CD4-positive, alpha-beta T cell (primary cell): Measurements from ENCODE around the gene CD55. TPM values are rescaled to one million over a fixed set of nuclear protein-coding genes. Genes with fewer than 3 reads are reported as not detected.

Source experiments
- ATAC-seq: fragments of 200-7000 bp; cut with Tn5 transposase; one replicate; pipeline ENCODE4 v1.10.0; 2022; ENCODE audit warnings: mild to moderate bottlenecking; ENCODE audit not compliant: poor library complexity
- CTCF ChIA-PET: fragments of 350-600 bp; sonication (Branson Sonifier 250); formaldehyde crosslinking; loops from one replicate; lab custom pipeline; 2021; ENCODE audit warnings: antibody characterized with exemption, inconsistent platforms; lab: Charles Lee
- POLR2A ChIA-PET: fragments of 350-600 bp; sonication (Branson Sonifier 250); formaldehyde crosslinking; loops from one replicate; lab custom pipeline; 2021; ENCODE audit warnings: antibody characterized with exemption, inconsistent platforms; lab: Charles Lee
- DNase-seq, 14 experiments: peaks; one replicate each; pipeline ENCODE4 v3.0.0-alpha.2; 2013 to 2020; ENCODE audit warnings: mixed read lengths in 2 of 14
- H3K27ac ChIP-seq, 2 donors: one replicate each; pipeline versions ENCODE4 v1.5.1 to v1.7.0; 2013; ENCODE audit warnings: low read length in 2 of 2, low read depth in 1 of 2, mild to moderate bottlenecking in 1 of 2
- H3K27me3 ChIP-seq, 2 experiments: 1 replicate in 1 of 2; 2 replicates in 1 of 2; pipeline versions ENCODE4 v1.6.1 to v1.7.0; 2013; ENCODE audit warnings: low read length in 2 of 2, control low read depth in 1 of 2, mild to moderate bottlenecking in 1 of 2, moderate library complexity in 1 of 2; ENCODE audit not compliant: insufficient read depth in 2 of 2, control insufficient read depth in 1 of 2
- H3K36me3 ChIP-seq: one replicate; pipeline ENCODE4 v1.6.1; 2013; ENCODE audit warnings: low read length, control low read depth; ENCODE audit not compliant: insufficient read depth
- H3K4me1 ChIP-seq: one replicate; pipeline ENCODE4 v1.6.1; 2013; ENCODE audit warnings: low read length, control low read depth; ENCODE audit not compliant: insufficient read depth
- H3K4me3 ChIP-seq: one replicate; pipeline ENCODE4 v1.5.1; 2013; ENCODE audit warnings: mild to moderate bottlenecking, low read length, moderate library complexity
- H3K9me3 ChIP-seq, 2 experiments: 1 replicate in 1 of 2; 2 replicates in 1 of 2; pipeline versions ENCODE4 v1.6.1 to v1.7.0; 2013; ENCODE audit warnings: low read length in 2 of 2, mild to moderate bottlenecking in 2 of 2, control low read depth in 1 of 2, moderate library complexity in 1 of 2; ENCODE audit not compliant: control insufficient read depth in 1 of 2, insufficient read depth in 1 of 2
- H3K27ac Mint-ChIP-seq: one replicate; pipeline ENCODE4 v1.8.0; 2020; ENCODE audit warnings: mixed read lengths
- H3K27me3 Mint-ChIP-seq: one replicate; pipeline ENCODE4 v1.8.0; 2021; ENCODE audit warnings: mixed read lengths
- H3K36me3 Mint-ChIP-seq: one replicate; pipeline ENCODE4 v1.8.0; 2021; ENCODE audit warnings: low read depth, mixed read lengths
- H3K4me1 Mint-ChIP-seq: one replicate; pipeline ENCODE4 v1.8.0; 2021; ENCODE audit warnings: low read depth, mixed read lengths
- H3K4me3 Mint-ChIP-seq: one replicate; pipeline ENCODE4 v1.8.0; 2020; ENCODE audit warnings: mild to moderate bottlenecking, mixed read lengths
- H3K9me3 Mint-ChIP-seq: one replicate; pipeline ENCODE4 v1.8.0; 2020; ENCODE audit warnings: mixed read lengths
- intact Hi-C, 2 experiments: fragments of 100-400 bp; cut with DNase I in 1 of 2; cut with micrococcal nuclease in 1 of 2; formaldehyde crosslinking; loops; one replicate each; pipeline versions ENCODE4 v1.15.1 to v1.9.0; 2023 to 2025; cut with DNase I, micrococcal nuclease
- total RNA-seq, 174 experiments: library from RNA in 2 of 174; stranded (reverse) in 2 of 174; gene quantifications; one replicate each; pipeline ENCODE4 v1.2.3 and lab custom pipeline; 2021 to 2026
- TF ChIP-seq, protein P1 (sequence below): fragments of 200-600 bp; IDR thresholded peaks from one replicate; pipeline ENCODE4 v1.8.0; 2022; ENCODE audit warnings: antibody characterized with exemption, mild to moderate bottlenecking

The CD55 gene
- total RNA-seq, 2 experiments from 2014 or later: 218 to 229 TPM

DNA sequence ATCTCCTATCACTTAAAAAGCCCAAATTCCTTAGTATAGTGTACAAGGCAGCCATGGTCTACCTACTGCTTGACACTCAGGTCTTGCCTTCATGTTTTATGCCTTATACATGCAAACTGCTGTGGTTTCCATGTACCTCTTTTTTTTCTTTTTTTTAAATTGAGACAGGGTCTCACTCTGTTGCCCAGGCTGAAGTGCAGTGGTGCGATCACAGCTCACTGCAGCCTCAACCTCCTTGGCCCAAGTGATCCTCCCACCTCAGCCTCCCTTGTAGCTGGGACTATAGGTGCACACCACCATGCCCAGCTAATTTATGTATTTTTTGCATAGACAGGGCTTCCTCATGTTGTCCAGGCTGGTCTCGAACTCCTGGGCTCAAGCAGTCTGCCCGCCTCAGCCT lies 8.0 kb downstream of the CD55 start:
- CTCF ChIA-PET: interaction anchor here (0.7 kb wide), 1 partner anchor 75 kb away, joined by 3 read pairs; no protein-coding TSS in a partner anchor
- peaks cover 61% of the 10 kb centered on the region for H3K4me1 Mint-ChIP-seq
- Histone ChIP-seq H3K9me3 (peaks cover 0 to 22% of the 10 kb centered on the region in 2 experiments), H3K27ac (no peak overlapping the region), H3K4me1 (peaks cover 4% of the 10 kb centered on the region), H3K36me3 (peaks cover 88% of the 10 kb centered on the region), H3K4me3 (no peak overlapping the region), H3K27me3 (no peaks in the 10 kb centered on the region)
- H3K27me3 Mint-ChIP-seq: no peaks in the 10 kb centered on the region
- intact Hi-C loops: loop anchor here (10.0 kb wide), 2 partner anchors 245 to 425 kb away; partner anchors contain the start of genes C4BPB (in 1 of the 2) and CD46 (in 1 of the 2)
- ATAC-seq (no peak), DNase-seq (no peak)
- TF ChIP-seq, protein P1, sequence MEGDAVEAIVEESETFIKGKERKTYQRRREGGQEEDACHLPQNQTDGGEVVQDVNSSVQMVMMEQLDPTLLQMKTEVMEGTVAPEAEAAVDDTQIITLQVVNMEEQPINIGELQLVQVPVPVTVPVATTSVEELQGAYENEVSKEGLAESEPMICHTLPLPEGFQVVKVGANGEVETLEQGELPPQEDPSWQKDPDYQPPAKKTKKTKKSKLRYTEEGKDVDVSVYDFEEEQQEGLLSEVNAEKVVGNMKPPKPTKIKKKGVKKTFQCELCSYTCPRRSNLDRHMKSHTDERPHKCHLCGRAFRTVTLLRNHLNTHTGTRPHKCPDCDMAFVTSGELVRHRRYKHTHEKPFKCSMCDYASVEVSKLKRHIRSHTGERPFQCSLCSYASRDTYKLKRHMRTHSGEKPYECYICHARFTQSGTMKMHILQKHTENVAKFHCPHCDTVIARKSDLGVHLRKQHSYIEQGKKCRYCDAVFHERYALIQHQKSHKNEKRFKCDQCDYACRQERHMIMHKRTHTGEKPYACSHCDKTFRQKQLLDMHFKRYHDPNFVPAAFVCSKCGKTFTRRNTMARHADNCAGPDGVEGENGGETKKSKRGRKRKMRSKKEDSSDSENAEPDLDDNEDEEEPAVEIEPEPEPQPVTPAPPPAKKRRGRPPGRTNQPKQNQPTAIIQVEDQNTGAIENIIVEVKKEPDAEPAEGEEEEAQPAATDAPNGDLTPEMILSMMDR: no peak
- POLR2A ChIA-PET: interaction anchor here (2.4 kb wide), 1 partner anchor 8 kb away, joined by 16 read pairs; the partner anchor contains the start of gene CD55
- peaks cover 100% of the 10 kb centered on the region for H3K36me3 Mint-ChIP-seq
- peak overlapping the region; percentile 1 for H3K4me3 Mint-ChIP-seq
- peak overlapping the region; percentile 19 for H3K27ac Mint-ChIP-seq
- peaks cover 15% of the 10 kb centered on the region for H3K9me3 Mint-ChIP-seq

DNA sequence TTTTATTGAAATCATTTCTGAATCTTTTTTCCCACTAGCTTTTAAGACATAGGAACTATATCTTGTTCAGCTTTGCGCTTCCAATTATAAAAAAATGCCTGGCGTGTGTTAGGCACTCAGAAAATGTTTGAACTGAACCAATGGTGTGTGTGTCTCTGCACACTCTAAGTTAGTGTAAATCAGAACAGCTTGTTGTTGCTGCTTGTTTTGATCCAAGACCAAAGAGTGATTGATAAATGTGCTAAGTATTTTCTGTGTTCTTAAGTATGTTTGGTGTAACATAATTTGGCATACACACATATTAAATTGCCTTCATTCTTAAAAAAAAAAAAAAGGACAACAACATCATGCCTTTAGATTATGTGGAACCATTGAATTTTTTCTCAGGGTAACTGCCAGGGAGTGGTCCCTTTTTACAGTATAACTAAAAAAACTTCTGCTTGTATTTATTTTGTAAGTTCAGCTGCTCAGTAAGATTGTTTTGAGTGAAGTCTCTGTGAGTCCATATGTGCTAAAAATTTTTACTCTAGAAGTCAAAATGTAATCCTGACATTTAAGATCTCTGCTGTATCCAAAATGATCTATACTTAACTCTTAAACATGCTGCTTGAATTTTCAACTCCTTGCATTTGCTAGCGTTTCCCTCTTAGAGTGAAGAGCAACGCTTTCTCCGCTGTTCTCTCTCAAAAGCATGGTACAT lies 8.7 kb downstream of the CD55 start:
- intact Hi-C loops: no loop called here
- Mint-ChIP-seq H3K4me3 (no peak overlapping the region), H3K27me3 (no peaks in the 10 kb centered on the region), H3K27ac (peak overlapping the region; percentile 13), H3K4me1 (peaks cover 68% of the 10 kb centered on the region), H3K36me3 (peaks cover 100% of the 10 kb centered on the region), H3K9me3 (peaks cover 16% of the 10 kb centered on the region)
- TF ChIP-seq, protein P1: no peak
- H3K27me3 ChIP-seq: no peaks in the 10 kb centered on the region
- H3K9me3 ChIP-seq: peaks cover 0 to 22% of the 10 kb centered on the region in 2 experiments
- ATAC-seq (no peak), DNase-seq (no peak)
- H3K4me3 ChIP-seq: no peak overlapping the region
- POLR2A ChIA-PET: interaction anchor here (2.4 kb wide), 1 partner anchor 9 kb away, joined by 16 read pairs; the partner anchor contains the start of gene CD55
- CTCF ChIA-PET: interaction anchor here (0.7 kb wide), 2 partner anchors 9 to 75 kb away, joined by 3 read pairs; no protein-coding TSS in a partner anchor
- peaks cover 84% of the 10 kb centered on the region for H3K36me3 ChIP-seq
- H3K4me1 ChIP-seq: peaks cover under 1% of the 10 kb centered on the region
- no peak overlapping the region for H3K27ac ChIP-seq

DNA sequence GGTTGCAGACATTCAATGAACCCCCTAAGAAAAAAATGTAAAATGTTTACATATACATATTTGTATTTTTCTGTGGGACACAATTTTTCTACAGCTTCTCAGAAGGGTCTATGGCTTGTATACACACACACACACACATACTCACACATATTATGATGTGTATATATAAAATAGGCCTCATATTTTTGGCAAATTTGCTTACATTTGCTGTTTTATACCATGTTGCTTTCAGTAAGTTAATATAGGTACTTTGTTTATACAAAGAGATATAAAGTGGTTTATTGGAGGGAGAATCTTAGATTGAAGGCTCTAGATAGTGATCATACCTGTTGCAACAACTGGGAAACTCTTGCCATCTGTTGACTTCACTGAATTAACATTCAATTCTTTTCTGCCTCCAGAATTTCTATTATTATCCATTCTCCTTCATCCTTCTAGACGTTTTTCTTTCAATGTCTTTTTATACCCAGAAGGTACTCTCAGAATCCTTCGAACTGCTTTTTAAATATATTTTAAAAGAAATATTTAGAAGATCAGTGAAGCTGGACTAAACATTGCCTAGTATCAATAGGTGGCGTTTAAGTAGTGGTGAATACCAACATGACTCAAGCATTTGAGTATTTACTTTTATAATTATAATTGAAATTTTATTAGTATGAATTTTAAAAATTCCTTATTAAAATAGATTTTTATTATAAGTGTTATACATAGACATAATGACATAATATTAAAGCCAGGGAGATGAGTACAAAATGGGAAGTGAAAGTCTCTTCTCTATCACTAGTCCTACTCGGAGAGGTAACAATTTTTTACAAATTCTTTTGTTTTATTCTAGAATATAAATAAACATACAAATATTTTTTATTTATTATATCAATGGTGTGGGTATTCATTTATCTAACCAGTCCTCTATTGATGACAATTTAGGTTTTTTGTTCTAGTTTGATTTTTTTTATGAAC lies 10.2 kb downstream of the CD55 start:
- ATAC-seq (no peak), DNase-seq (no peak)
- H3K4me3 ChIP-seq: no peak overlapping the region
- intact Hi-C loops: no loop called here
- H3K4me1 ChIP-seq: peaks cover 7% of the 10 kb centered on the region
- peaks cover 0 to 22% of the 10 kb centered on the region in 2 experiments for H3K9me3 ChIP-seq
- ChIA-PET POLR2A (interaction anchor here (2.4 to 5.3 kb wide), 2 partner anchors 10 kb away, joined by 16 to 66 read pairs; partner anchors contain the start of gene CD55), CTCF (interaction anchor here (1.0 kb wide), 1 partner anchor 10 kb away, joined by 3 read pairs; the partner anchor contains the start of gene CD55)
- H3K27ac ChIP-seq: no peak overlapping the region
- Mint-ChIP-seq H3K4me1 (peaks cover 78% of the 10 kb centered on the region), H3K9me3 (peaks cover 16% of the 10 kb centered on the region), H3K4me3 (no peak overlapping the region), H3K36me3 (peaks cover 100% of the 10 kb centered on the region), H3K27me3 (no peaks in the 10 kb centered on the region), H3K27ac (no peak overlapping the region)
- TF ChIP-seq, protein P1: no peak
- H3K27me3 ChIP-seq: no peaks in the 10 kb centered on the region
- peaks cover 70% of the 10 kb centered on the region for H3K36me3 ChIP-seq
